ENCODE data around the gene EP400. TPM values are rescaled to one million over a fixed set of nuclear protein-coding genes. Genes with fewer than 3 reads are reported as not detected.
"Not testable (repeated sequence)": the region's sequence is repeated elsewhere in the genome, so short reads cannot be mapped to it uniquely, and the experiment has no call there.

EP400 gene
- total RNA-seq, 1 donor from 2014 or later, result 8.8 TPM

DNA sequence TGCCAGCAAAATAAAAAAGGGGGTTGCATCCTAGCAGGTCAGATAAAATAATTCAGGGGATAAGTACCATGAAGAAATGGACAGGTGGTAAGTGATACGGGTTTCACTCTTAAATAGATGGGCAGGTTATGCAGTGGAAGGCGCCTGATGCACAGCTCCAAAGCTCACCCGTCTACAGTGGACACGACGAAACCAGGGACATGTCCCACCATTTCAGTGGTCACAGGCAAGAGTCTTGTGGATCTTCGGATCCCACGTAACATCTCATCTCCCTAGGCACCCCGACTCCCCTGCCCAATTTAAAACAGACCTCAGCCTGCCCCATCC, 133.8 kb downstream of the EP400 start:
- no peak for DNase-seq (ENCODE audit: low read depth, low spot score)

- DNase-seq (ENCODE audit: low read depth, low spot score), result peak; percentile 50
These were observed 134.3 kb downstream of the EP400 start for GRCh38 chr12:132083941-132084620.

DNA sequence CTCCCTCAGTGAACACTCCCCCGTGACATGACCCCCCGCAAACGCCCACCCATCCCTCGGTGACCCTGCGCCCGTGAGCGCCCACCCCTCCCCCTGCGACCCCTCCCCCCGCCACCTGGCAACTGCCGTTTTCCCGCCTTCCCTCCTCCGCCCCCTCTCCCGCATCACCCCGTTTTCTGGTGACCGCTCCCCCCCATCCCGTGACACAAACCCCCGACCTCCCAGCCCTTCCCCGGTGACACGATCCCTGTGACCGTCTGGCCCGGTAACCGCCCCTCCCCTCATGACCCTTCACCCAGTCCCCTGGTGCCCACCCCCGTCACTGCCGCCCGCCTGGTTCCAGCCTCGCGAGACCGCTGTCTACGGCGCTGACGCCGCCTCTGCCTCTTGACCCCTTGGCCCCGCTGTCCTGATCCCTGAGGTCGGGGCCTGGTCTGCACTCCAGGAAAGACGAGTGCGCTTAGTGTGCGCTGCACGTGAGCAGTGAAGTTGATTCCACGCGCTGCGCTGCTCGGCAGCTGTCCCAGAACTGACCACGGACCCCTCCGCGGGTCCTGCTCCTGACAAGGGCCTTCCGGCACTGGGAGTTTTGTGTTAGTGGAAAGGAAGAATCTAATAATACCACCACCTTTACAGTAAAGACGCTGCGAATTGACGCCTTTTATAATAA, 135.0 kb downstream of the EP400 start:
- DNase-seq (ENCODE audit: low read depth, low spot score), result no peak

GRCh38 chr12:132085291-132085635, 135.5 kb downstream of the EP400 start:
- DNase-seq (ENCODE audit: low read depth, low spot score), result no peak

GRCh38 chr12:132089407-132089910, 139.7 kb downstream of the EP400 start:
- no peak for DNase-seq (ENCODE audit: low read depth, low spot score)

- DNase-seq (ENCODE audit: low read depth, low spot score), result no peak
These were observed 144.6 kb downstream of the EP400 start for GRCh38 chr12:132094269-132094891.

DNA sequence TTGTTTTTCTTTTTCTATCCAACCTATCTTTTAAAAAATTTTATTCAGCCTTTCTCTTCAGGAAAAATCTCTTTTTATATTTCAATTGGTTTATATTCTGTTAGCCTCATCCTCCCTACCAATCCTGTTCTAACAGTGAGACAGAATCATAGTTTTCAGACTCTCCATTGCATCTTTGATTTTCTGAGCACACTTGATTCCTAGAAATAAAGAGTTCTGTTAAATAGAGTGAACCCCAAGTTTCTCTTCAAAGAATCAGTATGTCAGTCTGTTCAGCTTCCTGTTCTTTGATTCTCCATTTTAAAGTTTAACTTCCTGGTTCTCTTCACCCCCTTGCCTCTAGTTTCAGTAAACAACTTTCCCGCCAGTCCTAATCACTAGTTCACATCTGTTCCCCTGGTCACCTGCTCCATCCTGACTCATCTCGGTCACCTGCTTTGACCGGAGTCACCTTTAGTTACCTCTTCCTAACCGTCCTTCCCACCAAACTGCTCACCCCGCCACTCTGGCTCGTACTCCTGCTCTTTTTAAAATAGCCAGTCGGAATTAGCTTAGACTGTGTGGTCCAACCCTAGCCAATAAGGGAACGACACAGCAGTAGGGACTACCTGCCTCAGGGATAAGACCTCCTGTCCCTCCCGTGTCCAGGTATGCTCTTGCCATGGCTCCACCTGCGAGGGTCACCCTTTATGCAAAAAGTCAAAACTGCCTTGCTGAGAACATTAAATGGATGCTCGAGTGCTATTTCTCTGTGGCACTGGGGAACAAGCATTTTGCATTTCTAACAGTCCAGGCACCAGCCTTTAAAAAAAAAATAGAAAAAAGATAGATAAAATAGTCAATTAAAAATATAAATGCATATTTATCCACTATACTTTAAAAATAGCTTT, 146.0 kb downstream of the EP400 start:
- no peak for DNase-seq (ENCODE audit: low read depth, low spot score)

GRCh38 chr12:132099739-132100138, 150.0 kb downstream of the EP400 start:
- DNase-seq (ENCODE audit: low read depth, low spot score), result no peak

DNA sequence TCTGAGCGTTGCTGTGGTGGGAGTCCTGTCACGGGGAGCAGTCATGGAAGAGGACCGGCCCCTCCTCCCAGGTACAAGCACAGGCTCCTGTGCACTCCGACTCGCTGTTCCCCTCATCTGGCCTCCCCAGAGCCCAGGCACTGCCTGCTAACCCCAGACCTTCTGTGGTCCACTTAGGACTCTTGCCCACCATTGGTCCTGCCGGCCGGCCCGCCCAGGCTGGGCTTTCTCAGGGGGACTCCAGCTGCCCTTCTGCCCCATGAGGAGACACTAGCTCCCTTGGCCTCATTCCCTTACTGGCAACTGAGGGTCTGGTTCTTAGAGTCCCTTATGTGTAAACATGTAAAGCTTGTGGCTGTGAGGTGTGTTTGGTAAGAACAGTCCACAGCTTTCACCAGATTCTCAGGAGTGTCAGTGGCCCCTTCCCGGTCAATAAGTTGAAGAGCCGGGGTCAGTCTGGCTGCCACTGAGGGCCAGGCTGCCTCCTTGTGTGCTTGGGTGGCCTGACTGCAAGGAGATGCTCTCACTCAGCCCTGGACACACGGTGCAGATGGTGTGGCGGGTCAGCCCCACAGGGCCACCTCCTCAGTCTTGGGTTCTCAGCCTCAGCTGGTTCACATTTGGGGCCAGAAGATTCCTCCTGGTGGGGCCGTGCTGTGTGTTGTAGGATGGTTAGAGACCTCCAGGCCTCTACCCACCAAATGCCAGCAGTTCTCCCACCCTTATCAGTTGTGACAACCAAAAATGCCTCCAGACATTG, 150.7 kb downstream of the EP400 start:
- no peak for DNase-seq (ENCODE audit: low read depth, low spot score)

GRCh38 chr12:132102297-132102696, 152.6 kb downstream of the EP400 start:
- no peak for DNase-seq (ENCODE audit: low read depth, low spot score)

DNA sequence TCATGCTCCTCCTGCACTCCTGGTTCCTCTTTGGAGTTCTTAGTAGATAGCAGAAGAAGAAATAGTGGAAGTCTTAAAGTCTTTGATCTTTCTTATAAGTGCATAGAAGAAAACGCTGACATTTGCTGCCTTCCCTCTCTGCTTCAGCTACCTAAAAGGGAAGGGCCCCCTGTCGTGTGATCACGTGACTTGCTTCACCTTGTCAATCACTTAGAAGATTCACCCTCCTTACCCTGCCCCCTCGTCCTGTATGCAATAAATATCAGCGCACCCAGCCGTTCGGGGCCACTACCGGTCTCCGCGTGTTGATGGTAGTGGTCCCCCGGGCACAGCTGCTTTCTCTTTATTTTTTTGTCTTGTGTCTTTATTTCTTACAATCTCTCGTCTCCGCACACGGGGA, 153.3 kb downstream of the EP400 start:
- DNase-seq (ENCODE audit: low read depth, low spot score), result not testable (repeated sequence)

- no peak for DNase-seq (ENCODE audit: low read depth, low spot score)
These were observed 154.0 kb downstream of the EP400 start for GRCh38 chr12:132103542-132104308.

DNA sequence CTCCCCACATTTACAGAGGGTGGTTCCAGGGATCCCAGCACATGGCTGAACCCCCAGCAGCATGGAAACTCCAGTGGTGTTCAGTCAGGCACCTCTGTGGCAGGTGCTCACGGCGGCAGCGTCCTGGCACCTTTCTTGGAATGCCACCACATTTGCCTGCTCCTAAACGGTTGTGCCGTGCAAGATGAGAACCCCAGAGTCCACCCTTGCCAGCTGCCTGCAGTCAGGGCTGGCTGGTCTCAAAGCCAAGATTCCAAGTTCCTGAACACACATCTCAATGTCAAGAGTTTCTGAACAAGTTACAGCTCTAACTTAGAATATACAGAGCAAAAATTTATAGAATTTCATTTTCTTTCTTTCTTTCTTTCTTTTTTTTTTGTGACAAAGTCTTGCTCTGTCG, 155.7 kb downstream of the EP400 start:
- DNase-seq (ENCODE audit: low read depth, low spot score), result no peak

GRCh38 chr12:132106921-132107320, 157.2 kb downstream of the EP400 start:
- DNase-seq (ENCODE audit: low read depth, low spot score), result no peak

GRCh38 chr12:132108211-132108832, 158.6 kb downstream of the EP400 start:
- no peak for DNase-seq (ENCODE audit: low read depth, low spot score)

GRCh38 chr12:132109741-132110140, 160.0 kb downstream of the EP400 start:
- peak; percentile 36 for DNase-seq (ENCODE audit: low read depth, low spot score)

DNA sequence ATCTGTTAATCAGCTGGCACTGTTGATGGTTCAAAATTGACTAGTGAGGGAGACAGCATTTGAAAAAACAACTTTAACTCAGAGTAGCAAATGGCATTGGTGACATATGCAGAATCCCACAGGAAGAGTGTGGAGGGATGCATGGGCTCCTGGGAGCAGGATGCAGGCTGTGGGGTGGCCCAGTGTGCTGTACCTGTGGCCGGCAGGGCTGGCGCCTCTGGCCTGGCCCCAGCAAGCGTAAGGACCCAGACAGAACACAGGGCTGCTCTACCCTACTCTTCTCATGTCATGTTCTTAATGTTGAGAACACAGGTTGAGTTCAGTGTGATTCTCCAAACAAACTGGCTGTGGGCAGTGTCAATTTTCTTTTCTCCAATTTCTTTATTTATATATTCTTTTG, 160.9 kb downstream of the EP400 start:
- DNase-seq (ENCODE audit: low read depth, low spot score), result no peak

- no peak for DNase-seq (ENCODE audit: low read depth, low spot score)
These were observed 162.0 kb downstream of the EP400 start for GRCh38 chr12:132111654-132112304.

DNA sequence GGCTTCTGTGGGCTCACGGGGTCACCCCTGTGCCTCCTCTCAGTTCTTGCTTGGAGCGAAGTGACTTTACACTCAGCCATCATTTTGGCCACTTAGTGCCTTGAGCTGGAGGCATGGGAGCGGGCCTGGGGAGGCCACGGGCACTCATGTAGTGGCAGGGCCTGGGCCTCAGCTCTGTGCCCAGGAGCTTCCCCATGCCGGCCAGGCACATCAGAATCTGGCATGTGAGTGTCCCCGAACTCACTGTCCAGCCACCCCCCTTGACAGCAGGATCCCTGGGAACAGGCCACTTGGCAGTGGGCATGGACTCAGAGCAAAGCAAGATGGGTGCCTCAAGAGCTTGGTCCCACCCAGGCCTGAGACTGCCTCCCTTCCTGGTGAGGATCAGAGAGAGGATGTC, 164.9 kb downstream of the EP400 start:
- no peak for DNase-seq (ENCODE audit: low read depth, low spot score)

Measured in pulmonary artery endothelial cell (primary cell).